ENCODE data around the gene STOX2. TPM values are rescaled to one million over a fixed set of nuclear protein-coding genes. Genes with fewer than 3 reads are reported as not detected.

Gene STOX2
- total and polyA plus RNA-seq, 2 of the 8 experiments (the other 6 are each of a cell fraction or from before 2014, with no cell fraction given) = 5.5 to 20.0 TPM

GRCh38 chr4:183861426-183861825, 43.7 kb upstream of the STOX2 start (continued):
- TF ChIP-seq CTCF (IDR thresholded peaks at IDR 0.05; ENCODE audit: control extremely low read depth in 1 of 3, insufficient read depth in 1 of 3, low read depth in 1 of 3, low read length in 3 of 3) = no peak
- no peak for TF ChIP-seq CHD7 (IDR thresholded peaks at IDR 0.05; ENCODE audit: insufficient replicate concordance, low read length)
- no peak for TF ChIP-seq ZNF274 (IDR thresholded peaks at IDR 0.05; ENCODE audit: borderline replicate concordance, extremely low read depth, low read length)
- no peak for TF ChIP-seq YY1 (IDR thresholded peaks at IDR 0.05; ENCODE audit: low read depth, low read length)
- TF ChIP-seq JUND (IDR thresholded peaks at IDR 0.05; ENCODE audit: low read length) = no peak
- TF ChIP-seq KDM5A (IDR thresholded peaks at IDR 0.05; ENCODE audit: low read length) = no peak
